ENCODE results near the gene SNX12.

SNX12 gene

GRCh38 chrX:71068044-71068918 lies at the start of gene SNX12:
TSS of gene SNX12 (minus strand) at chrX:71068334. CDS start at chrX:71068306, 28 bp downstream.
- peak; percentile 96 for DNase-seq

GRCh38 chrX:71117358-71117757 lies 49.2 kb upstream of the SNX12 start:
- no peak for DNase-seq

- no peak for DNase-seq
These were observed 43.8 kb upstream of the SNX12 start for GRCh38 chrX:71111921-71112431.

GRCh38 chrX:71111141-71111843 lies 43.2 kb upstream of the SNX12 start, which contains the start of gene IL2RG:
TSS of gene IL2RG (minus strand) at chrX:71111577. CDS start at chrX:71111539, 38 bp downstream.
- DNase-seq = peak; percentile 28

- no peak for DNase-seq
These were observed 40.9 kb upstream of the SNX12 start for GRCh38 chrX:71109051-71109450.

- DNase-seq = no peak
These were observed 39.7 kb upstream of the SNX12 start for GRCh38 chrX:71107762-71108360.

GRCh38 chrX:71107245-71107644 lies 39.1 kb upstream of the SNX12 start:
- DNase-seq = no peak

GRCh38 chrX:71106427-71106826 lies 38.3 kb upstream of the SNX12 start, which contains the start of gene CXorf65:
TSS of gene CXorf65 (minus strand) at chrX:71106740. CDS start at chrX:71106556, 184 bp downstream.
- DNase-seq = no peak

GRCh38 chrX:71105628-71106027 lies 37.5 kb upstream of the SNX12 start:
- DNase-seq = no peak

- no peak for DNase-seq
These were observed 35.2 kb upstream of the SNX12 start for GRCh38 chrX:71103110-71103983.

GRCh38 chrX:71102292-71102691 lies 34.2 kb upstream of the SNX12 start:
- DNase-seq = no peak

GRCh38 chrX:71100581-71101505 lies 32.7 kb upstream of the SNX12 start:
- DNase-seq = no peak

- DNase-seq = no peak
These were observed 31.6 kb upstream of the SNX12 start for GRCh38 chrX:71099736-71100135.

- no peak for DNase-seq
These were observed 30.9 kb upstream of the SNX12 start for GRCh38 chrX:71098951-71099506.

- peak; percentile 47 for DNase-seq
These were observed 30.2 kb upstream of the SNX12 start for GRCh38 chrX:71098302-71098701.

- no peak for DNase-seq
These were observed 28.6 kb upstream of the SNX12 start for GRCh38 chrX:71096760-71097032.

- peak; percentile 65 for DNase-seq
These were observed 28.0 kb upstream of the SNX12 start for GRCh38 chrX:71095981-71096759.

GRCh38 chrX:71095555-71095980 lies 27.4 kb upstream of the SNX12 start, which contains the start of gene FOXO4:
TSS of gene FOXO4 (plus strand) at chrX:71095851. CDS start at chrX:71096529, 678 bp downstream.
- peak; percentile 88 for DNase-seq

- DNase-seq = no peak
These were observed 26.9 kb upstream of the SNX12 start for GRCh38 chrX:71095033-71095432.

- DNase-seq = no peak
These were observed 23.1 kb upstream of the SNX12 start for GRCh38 chrX:71091263-71091662.
